ENCODE data around the gene KIRREL1.

The KIRREL1 gene

GRCh38 chr1:158077411-158078256 lies 84.2 kb downstream of the KIRREL1 start:
- no peak for DNase-seq

GRCh38 chr1:158078569-158079080 lies 85.2 kb downstream of the KIRREL1 start:
- no peak for DNase-seq

GRCh38 chr1:158080066-158080465 lies 86.6 kb downstream of the KIRREL1 start:
- no peak for DNase-seq

- DNase-seq, result no peak
These were observed 90.9 kb downstream of the KIRREL1 start for GRCh38 chr1:158084336-158084735.

DNA sequence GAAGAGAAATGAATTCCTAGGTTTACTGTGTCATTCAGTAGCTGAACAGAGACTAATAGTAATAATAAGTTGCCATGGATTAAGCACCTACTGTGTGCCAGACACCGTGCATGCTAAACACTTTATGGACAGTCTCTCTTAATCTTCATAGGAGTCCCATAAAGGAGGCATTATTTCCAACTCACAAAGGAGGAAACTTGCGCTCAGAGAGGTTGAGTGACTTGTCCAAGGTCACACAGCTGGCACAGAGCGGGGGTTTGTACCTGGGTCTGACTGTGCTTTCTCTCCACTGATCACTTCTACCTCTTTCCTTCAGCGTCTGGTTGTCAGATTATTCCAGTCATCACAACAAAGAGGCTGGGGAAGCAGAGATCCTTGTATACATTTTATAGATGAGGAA lies 91.3 kb downstream of the KIRREL1 start:
- DNase-seq, result no peak

- DNase-seq, result peak; percentile 52
These were observed 94.0 kb downstream of the KIRREL1 start for GRCh38 chr1:158087320-158087927.

DNA sequence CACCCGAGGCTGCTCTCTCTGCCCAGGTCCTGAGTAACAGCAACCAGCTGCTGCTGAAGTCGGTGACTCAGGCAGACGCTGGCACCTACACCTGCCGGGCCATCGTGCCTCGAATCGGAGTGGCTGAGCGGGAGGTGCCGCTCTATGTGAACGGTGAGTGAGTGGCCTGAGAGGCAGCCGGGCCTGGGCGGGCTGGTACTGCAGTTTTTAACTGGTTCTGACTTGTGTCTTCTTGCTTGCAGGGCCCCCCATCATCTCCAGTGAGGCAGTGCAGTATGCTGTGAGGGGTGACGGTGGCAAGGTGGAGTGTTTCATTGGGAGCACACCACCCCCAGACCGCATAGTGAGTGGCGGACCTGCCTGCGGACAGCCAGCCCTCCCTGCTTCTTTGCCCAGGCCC lies 96.0 kb downstream of the KIRREL1 start:
- DNase-seq, result no peak

DNA sequence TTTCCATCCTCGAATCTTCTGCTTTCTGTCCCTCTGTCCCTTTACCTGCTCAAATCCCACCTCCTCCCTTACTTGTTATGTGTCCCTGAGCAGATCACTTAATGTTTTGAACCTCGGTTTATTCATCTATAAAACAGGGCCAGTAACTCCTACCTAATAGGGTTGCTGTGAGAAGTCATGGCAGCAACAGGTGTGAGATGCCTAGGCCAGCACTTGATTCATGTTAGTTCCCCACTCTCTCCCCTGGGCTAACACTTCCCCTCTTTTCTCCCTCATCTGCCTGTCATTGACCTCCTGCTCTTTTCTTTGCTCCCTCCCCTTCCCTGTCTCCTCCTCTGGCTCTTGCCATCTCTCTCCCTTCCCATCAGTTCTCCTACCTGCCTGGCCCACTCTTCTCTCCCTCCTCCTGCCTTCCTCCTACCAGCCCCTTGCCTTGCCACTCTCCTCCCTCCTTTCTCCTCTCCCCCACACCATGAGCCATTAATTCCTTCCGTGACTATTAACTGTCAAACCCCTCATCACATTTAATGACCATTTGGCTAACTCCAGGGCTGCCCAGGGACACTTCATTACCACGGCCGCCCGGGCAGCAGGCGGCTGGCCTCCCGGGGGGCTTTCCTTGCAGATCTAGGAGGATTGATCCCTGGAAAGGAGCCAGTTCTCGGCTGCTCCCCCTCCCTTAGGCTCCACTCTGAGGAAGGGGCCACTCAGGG lies 96.6 kb downstream of the KIRREL1 start:
- no peak for DNase-seq

GRCh38 chr1:158093376-158093775 lies 99.9 kb downstream of the KIRREL1 start:
- DNase-seq, result no peak

- DNase-seq, result no peak
These were observed 101.1 kb downstream of the KIRREL1 start for GRCh38 chr1:158094571-158094970.

DNA sequence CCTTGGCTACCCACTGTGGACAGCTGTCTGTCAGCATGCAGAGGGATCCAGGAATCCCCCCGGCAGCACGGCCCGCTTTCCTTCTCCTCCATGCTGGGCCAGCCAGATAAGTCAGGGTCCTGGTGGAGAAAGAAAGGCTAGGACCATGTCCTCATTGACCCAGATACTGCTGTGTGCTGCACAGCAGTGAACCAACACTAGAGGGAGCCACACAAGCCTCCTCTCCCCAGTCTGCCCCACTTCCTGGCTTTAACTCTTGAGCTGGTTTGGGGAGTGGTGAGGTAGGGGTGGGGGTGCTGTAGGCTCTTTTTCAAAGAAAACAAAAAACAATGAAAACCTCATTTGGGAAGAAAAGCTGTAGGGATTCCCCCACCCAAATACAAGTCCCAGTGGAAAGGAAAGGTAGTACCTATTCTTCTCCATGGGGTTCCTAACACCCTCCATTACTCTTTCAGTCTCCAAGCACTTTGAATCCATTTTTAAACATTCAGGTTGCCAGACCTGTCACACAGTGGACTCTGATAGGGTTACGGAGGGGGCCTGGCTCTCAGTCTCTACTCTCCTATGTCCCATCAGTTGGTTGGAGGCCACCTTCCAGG lies 102.4 kb downstream of the KIRREL1 start:
- no peak for DNase-seq

DNA sequence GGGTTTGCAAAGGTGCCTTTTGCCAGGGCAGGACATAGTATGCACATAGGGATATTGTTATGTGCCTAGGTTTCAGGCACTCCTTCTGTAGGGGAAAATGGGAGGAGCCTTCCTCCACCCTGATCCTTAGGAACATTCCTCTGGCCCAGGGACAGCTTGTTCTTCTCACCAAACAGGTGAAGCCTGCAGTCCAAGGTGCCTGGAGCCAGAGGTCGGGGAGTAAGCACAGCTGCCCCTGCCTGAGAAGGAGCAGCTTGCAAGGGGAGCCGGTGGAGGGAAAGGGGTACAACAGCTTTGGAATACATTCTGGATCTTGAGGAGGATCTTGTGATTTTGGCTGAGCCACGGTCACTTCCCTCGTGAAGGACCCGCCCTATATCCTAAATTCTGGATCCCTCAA lies 104.8 kb downstream of the KIRREL1 start:
- no peak for DNase-seq

DNA sequence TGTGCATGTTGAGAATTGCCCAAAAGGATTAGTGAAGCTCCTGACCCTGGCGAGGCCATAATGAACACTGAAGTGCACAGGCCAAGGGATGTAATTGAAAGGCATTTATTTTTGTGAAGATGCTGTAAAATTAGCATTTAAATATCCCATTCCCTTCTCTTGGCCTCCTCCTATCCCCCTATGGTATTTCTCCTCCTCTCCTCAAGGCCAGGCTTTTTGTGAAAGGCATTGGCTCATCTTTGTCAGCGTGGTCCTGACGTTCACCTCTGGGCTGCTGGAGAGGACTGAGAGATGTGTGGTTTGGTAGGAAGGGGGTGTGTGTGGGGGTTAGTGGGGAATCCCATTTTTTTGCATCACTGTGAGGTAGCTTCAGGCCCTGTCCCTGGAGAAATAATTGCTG lies 105.7 kb downstream of the KIRREL1 start:
- no peak for DNase-seq

GRCh38 chr1:158100498-158100897 lies 107.1 kb downstream of the KIRREL1 start:
- DNase-seq, result no peak

DNA sequence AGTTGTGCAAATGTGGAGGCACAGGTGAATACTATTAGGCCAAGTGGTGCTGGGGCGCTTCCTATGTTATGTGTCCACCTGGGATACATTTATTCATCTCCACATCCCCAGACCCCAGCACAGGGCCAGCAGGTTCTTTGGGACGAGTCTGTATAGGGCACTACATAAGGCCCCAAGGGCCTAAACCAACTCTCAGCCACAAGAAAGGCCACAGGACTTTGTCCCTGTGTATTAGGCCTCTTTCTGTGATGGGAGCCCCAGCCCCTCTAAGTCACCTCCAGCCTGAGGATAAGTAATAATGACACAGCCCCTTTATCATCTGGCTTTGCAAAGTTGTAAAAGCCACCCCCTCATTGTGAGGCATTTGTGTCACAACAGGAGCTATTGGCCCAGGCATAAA lies 108.0 kb downstream of the KIRREL1 start:
- no peak for DNase-seq

DNA sequence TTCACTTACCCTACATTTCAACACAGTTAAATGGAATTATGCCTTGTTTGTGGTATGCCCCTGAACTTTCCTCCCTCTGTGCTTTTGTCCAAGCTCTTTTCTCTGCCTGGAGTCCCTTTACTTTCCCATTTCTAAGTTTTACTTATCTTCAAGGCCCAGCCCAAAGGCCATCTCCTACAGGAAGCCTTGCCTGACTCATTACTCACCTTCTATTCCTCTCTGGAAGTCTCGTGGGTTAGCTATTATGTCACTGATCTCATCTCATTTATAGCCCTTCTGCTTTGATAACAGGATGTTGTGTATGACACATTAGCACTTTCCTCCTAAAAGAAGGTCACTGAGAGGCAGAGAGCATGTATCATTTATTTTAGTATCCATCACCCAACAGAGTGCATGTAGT lies 108.5 kb downstream of the KIRREL1 start:
- DNase-seq, result no peak

GRCh38 chr1:158102881-158103674 lies 109.6 kb downstream of the KIRREL1 start:
- no peak for DNase-seq

GRCh38 chr1:158103861-158104522 lies 110.5 kb downstream of the KIRREL1 start:
- no peak for DNase-seq

- no peak for DNase-seq
These were observed 111.4 kb downstream of the KIRREL1 start for GRCh38 chr1:158104891-158105290.

- DNase-seq, result no peak
These were observed 112.1 kb downstream of the KIRREL1 start for GRCh38 chr1:158105352-158106095.

DNA sequence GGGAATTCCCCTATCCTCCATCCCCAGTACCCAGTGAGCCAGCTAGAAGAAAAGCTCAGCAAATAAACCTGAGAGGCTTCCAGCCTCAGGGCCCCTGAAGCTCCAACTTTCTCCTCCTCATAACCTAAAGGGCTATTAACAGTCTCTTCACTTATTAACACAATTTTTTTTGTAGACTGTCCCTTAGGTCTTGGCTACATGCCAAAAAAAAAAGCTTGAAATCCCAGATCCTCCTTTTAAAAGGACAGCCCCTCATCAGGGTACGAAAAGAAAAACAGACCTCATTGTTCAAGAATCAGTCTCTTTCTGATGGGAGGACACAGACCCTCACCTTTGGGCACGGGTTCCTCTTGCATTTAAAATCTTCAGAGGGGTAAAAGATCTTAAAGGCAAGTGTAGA lies 114.5 kb downstream of the KIRREL1 start:
- no peak for DNase-seq

All from DMS 273 treated with DMSO at 0.1 percent for 48 hours (cell line).